GM19452 (cell line): ENCODE data around the gene GATA5.
"Not testable (repeated sequence)": the region's sequence is repeated elsewhere in the genome, so short reads cannot be mapped to it uniquely, and the experiment has no call there.

Experiments used
- ATAC-seq: cut with Tn5 transposase; IDR thresholded peaks from one replicate; pipeline ENCODE4 v1.9.1; 2021; ENCODE audit not compliant: unreplicated experiment

GATA5 gene

DNA sequence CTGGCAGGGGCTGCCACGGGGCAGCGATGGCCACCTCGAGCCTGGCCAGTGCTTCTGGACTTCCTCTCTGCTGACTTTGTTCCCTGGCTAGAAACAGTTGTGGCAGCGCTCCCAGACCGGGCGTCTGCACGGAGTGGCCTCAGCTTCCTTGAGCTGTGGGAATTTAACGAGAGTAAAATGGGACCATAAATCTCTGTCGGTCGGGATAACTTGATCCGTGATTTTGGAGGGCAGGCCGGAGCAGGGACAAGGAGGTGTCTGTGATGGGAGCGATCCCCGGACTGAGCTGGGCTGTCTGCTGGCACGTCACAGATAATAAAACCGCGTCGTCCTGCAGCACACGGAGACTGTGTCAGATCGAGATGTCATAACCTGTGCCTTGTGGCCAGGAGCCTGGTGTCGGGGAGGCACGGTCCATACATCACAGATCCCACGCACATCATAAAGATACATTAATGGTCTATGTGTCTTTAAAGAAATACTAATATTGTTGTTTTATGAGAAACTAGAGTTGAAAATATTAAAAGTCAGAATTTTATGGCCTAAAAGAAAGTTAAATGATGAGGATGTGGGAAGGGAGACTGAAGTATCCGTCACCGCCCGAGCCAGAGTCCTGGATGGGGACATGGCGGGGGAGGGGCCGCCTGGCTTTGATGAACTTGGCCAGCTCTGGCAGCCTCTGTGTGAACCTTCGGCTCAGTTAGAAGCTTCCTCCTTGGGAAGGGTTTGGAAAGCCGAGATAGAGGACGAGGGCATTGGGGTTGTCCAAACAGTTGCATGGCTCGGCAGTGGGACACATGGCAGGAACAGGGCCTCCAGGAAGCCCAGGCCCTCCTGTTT, 41.9 kb downstream of the GATA5 start:
- no peak for ATAC-seq

- no peak for ATAC-seq
Observed at GRCh38 chr20:62430866-62431447, 44.8 kb downstream of the GATA5 start.

DNA sequence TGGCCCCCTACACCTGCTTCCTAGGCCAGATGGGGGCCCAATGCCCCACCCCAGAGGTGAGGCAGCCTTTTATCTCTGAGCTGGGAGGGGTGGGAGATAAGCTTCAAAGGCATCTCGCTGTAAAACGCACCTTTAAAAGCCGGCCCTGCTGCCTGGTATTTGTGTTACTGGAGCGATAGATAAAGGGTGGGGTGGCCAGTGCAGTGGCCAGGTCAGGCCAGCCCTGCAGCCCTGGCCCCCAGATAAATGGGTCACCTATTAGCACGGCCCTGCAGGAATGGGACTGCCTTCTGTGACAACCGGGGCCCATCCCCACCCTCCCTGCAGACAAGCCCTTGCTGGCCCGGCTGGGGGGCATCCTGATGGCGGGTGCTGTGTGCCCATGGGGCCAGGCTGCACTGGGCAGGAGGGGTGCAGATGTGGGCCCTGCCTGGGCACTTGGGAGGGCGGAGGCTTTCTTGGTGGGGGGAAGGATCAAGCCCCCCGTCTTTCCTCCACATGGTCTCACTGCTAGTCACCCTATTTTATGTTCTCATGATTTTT, 45.4 kb downstream of the GATA5 start:
- ATAC-seq, result no peak

DNA sequence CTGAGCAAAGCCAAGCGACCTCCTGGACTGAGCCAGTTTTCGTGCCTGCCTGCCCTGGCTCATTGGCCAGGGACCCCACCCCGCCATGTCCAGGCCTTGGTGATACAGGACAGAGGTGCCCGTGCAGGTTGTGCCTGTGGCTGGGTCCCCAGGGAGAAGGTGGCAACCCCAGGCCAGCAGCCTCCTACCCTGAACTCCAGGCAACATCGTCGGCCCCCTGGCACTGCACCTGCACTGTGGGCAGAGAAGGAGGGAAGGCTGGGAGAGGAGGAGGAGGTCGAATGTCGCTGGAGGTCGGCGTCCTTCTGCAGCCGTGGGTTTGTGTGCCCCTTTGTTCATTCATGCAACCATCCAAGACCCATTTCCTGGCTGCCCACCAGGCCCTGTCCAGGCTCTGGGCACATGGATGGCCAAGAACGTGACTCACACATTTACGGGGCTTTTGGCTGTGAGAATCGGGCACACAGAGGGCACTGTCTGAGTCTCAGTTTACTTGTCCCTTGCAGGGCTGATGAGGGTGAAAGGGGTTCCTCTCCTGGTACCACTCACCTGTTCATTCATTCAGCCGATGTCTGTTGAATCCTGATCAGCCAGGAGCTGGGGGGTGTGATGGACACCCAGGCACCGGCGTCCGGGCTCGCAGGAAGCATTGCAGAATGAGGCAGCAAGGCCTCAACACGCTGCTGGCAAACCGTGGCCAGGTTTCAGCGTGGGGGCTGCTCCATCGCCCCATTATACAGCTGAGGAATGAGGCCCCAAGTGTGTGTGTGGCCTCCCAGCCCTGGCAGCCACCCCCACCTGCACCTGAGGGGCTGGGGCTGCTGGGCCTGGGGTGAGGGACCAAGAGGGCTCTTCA, 46.1 kb downstream of the GATA5 start:
- no peak for ATAC-seq

DNA sequence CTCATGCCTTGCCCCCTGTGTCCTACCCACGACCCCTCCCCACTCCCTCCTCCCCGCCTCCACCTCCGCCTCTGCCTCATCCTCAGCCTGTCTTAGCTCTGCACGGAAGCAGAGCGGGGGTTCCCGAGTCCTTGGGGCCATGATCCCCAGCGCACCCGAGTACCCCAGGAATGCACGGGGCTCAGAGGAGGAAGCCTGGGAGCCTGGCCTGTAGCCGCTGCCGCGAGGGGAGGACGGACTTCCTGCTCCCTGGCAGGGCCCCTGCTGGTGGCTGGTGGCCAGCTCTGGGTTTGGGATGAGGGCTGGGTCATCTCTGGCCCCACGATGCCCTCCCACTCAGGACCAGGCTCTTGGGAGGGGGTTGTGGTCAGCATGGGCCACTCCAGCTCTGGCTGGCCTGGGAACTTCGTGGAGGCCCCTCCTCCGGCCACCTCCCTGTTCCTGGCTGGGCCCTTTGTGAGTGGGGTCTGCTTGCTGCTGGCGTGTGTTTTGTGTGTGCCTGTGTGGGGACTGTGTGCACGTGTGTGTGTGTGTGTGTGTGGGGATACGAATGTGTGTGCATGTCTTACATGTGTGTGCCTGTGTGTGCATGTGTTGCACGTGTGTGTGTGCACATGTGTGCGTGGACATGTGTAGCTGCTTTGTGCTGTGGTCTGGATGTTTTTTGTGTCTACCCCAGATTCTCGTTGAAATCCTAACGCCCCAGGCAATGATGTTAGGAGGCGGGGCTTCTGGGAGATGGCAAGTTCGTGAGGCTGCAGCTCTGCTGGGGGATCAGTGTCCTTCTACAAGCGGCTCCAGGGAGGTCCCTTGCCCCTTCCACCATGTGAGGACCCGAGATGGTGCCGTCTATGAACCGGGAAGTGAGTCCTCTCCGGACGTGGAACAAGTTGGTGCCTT, 47.1 kb downstream of the GATA5 start:
- ATAC-seq, result no peak

GRCh38 chr20:62428002-62428372, 47.8 kb downstream of the GATA5 start:
- ATAC-seq, result no peak

GRCh38 chr20:62427172-62428001, 48.4 kb downstream of the GATA5 start, which contains the start of gene RBBP8NL:
Gene RBBP8NL, minus strand, starts transcription at chr20:62427539. Its CDS starts 7,892 bp downstream, at chr20:62419647.
- ATAC-seq, result no peak

DNA sequence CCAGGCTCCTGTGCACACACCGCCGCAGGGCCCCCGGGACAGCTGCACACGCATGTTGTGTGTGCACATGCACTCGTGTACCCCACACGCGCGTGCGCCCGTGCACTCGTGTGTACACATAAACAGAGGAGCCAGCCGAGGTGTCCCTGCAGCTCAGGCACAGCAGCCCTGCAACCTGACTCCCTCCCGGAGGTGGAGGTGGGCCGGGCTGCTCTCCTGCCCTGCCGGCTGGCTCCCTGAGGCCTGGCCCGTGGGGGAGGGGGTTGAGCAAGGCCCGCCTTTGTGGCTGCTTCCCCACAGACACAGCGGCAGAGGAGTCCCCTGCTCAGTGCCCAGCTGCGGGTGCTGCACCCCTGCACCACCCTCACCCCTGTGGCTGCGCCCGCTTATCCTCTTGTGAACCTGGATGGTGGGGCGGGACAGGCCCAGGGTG, 49.1 kb downstream of the GATA5 start:
- no peak for ATAC-seq

- ATAC-seq, result not testable (repeated sequence)
Observed at GRCh38 chr20:62426059-62426348, 49.8 kb downstream of the GATA5 start.

DNA sequence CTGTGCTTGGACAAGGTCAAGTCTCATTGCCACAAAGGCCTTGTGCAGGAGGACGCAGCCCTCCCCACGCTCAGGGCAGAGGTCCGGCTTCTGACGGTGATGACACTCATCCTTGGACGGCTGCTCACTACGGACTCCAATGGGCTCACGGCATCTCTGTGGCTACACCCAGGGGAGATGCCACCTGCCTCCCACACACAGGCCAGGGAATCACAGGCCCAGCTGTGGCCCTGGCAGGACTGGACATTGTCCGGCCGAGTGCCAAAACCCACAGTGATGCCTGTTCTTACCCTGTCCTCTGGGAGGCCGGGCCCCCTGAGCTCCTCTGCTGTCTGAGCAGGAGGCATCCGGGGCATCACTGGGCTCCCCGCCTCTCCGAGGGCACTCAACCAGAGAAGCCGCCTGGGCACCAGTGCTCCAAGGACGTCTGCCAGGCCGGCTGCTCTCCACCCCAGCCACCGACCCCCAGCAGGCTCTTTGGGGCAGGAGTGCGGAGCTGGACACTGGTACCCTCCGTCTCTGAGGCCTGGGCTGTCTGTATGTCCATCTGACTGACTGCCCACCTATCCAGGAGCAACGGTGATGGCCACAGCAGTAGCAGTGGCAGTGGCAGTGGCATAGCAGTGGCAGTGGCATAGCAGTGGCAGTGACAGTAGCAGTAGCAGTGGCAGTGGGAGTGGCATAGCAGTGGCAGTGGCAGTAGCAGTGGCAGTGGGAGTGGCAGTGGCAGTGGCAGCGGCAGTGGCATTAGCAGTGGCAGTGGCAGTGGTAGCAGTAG, 50.3 kb downstream of the GATA5 start:
- ATAC-seq, result no peak

GRCh38 chr20:62424249-62425107, 51.3 kb downstream of the GATA5 start:
- ATAC-seq, result no peak

GRCh38 chr20:62423326-62423706, 52.5 kb downstream of the GATA5 start:
- no peak for ATAC-seq

GRCh38 chr20:62422636-62423325, 53.0 kb downstream of the GATA5 start:
- no peak for ATAC-seq

- no peak for ATAC-seq
Observed at GRCh38 chr20:62421716-62421990, 54.1 kb downstream of the GATA5 start.

GRCh38 chr20:62420846-62421715, 54.7 kb downstream of the GATA5 start:
- ATAC-seq, result no peak

GRCh38 chr20:62419759-62420158, 56.0 kb downstream of the GATA5 start:
- no peak for ATAC-seq
